ENCODE results near the gene STARD13. TPM values are rescaled to one million over a fixed set of nuclear protein-coding genes. Genes with fewer than 3 reads are reported as not detected.

The STARD13 gene
- total and polyA plus RNA-seq, 8 donors, result 7.8 to 29.4 (median 16.2) TPM

- ATAC-seq, result no peak
- intact Hi-C loops (cut with DNase I), result no loop called here
- H3K9me3 ChIP-seq, result no peaks in the 10 kb centered on the region
- no peak for FAIRE-seq
- DNase-seq, result no peak
- no peak overlapping the region for H3K27ac ChIP-seq
- no peak for TF ChIP-seq CTCF (IDR thresholded peaks at IDR 0.05)
- WGBS, 2 donors, result 93% methylated on average over 7 of the region's 7 CpGs
- H3K4me1 ChIP-seq, result peaks cover 5 to 12% (median 11%) of the 10 kb centered on the region in 3 donors
- no peak overlapping the region for H3K4me3 ChIP-seq
- no peaks in the 10 kb centered on the region for H3K27me3 ChIP-seq
- H3K36me3 ChIP-seq, result peaks cover 0 to 33% (median 5%) of the 10 kb centered on the region in 3 donors
These were observed 166.4 kb downstream of the STARD13 start for GRCh38 chr13:33119022-33119781.

- FAIRE-seq, result no peak
- no peak overlapping the region for H3K4me3 ChIP-seq
- no peak for TF ChIP-seq CTCF (IDR thresholded peaks at IDR 0.05)
These were observed 169.1 kb downstream of the STARD13 start for GRCh38 chr13:33116321-33117010.

GRCh38 chr13:33115274-33115673, 170.3 kb downstream of the STARD13 start:
- FAIRE-seq, result no peak
- H3K9me3 ChIP-seq, result no peaks in the 10 kb centered on the region
- H3K4me3 ChIP-seq, result no peak overlapping the region
- no peak for DNase-seq
- peaks cover 5 to 12% (median 11%) of the 10 kb centered on the region in 3 donors for H3K4me1 ChIP-seq
- no peaks in the 10 kb centered on the region for H3K27me3 ChIP-seq
- no peak overlapping the region for H3K27ac ChIP-seq
- ATAC-seq, result no peak
- no peak for TF ChIP-seq CTCF (IDR thresholded peaks at IDR 0.05)
- WGBS, 2 donors, result 91 to 97% methylated on average over 2 of the region's 2 CpGs
- H3K36me3 ChIP-seq, result peaks cover 0 to 59% (median 5%) of the 10 kb centered on the region in 3 donors
- intact Hi-C loops (cut with DNase I), result no loop called here

More at GRCh38 chr13:33116321-33117010, 169.1 kb downstream of the STARD13 start:
- H3K27me3 ChIP-seq, result no peaks in the 10 kb centered on the region
- H3K36me3 ChIP-seq, result peaks cover 0 to 54% (median 5%) of the 10 kb centered on the region in 3 donors
- 40% methylated on average over 2 of the region's 2 CpGs for WGBS, 2 donors
- H3K4me1 ChIP-seq, result peaks cover 5 to 12% (median 11%) of the 10 kb centered on the region in 3 donors
- peak overlapping the region in 1 of 4 donors; percentile 50 for H3K27ac ChIP-seq
- ATAC-seq (peak; percentile 57 to 85 (median 82)), DNase-seq (no peak)
- H3K9me3 ChIP-seq, result no peaks in the 10 kb centered on the region
- intact Hi-C loops (cut with DNase I), result no loop called here

- TF ChIP-seq CTCF (IDR thresholded peaks at IDR 0.05), result no peak
- WGBS, 2 donors, result 91 to 94% methylated on average over 5 of the region's 5 CpGs
- no peak overlapping the region for H3K4me3 ChIP-seq
- ATAC-seq (no peak), FAIRE-seq (no peak), DNase-seq (no peak)
- intact Hi-C loops (cut with DNase I), result no loop called here
- H3K9me3 ChIP-seq, result no peaks in the 10 kb centered on the region
- H3K27me3 ChIP-seq, result no peaks in the 10 kb centered on the region
- H3K4me1 ChIP-seq, result peaks cover 5 to 12% (median 11%) of the 10 kb centered on the region in 3 donors
- no peak overlapping the region for H3K27ac ChIP-seq
- H3K36me3 ChIP-seq, result peaks cover 0 to 59% (median 13%) of the 10 kb centered on the region in 3 donors
These were observed 171.4 kb downstream of the STARD13 start for GRCh38 chr13:33114146-33114545.
